Esophagus squamous epithelium (tissue), 4 donors: Measurements from ENCODE around the gene C1QTNF9.

ENCODE experiments used
- POLR2A ChIP-seq, 4 donors: fragments of 450-650 bp; IDR thresholded peaks; one replicate each; pipeline ENCODE4 v1.6.1; 2017; ENCODE audit warnings: antibody characterized with exemption in 4 of 4, mild to moderate bottlenecking in 4 of 4, moderate library complexity in 3 of 4
- TF ChIP-seq, protein P1 (sequence below), 6 experiments: fragments of 450-650 bp in 4 of 6; fragments of 200-600 bp in 2 of 6; sonication (generic) in 2 of 6; IDR thresholded peaks; one replicate each; pipeline ENCODE4 v1.5.1; 2016 to 2019; ENCODE audit warnings: antibody characterized with exemption in 6 of 6, mild to moderate bottlenecking in 4 of 6, moderate library complexity in 4 of 6

DNA sequence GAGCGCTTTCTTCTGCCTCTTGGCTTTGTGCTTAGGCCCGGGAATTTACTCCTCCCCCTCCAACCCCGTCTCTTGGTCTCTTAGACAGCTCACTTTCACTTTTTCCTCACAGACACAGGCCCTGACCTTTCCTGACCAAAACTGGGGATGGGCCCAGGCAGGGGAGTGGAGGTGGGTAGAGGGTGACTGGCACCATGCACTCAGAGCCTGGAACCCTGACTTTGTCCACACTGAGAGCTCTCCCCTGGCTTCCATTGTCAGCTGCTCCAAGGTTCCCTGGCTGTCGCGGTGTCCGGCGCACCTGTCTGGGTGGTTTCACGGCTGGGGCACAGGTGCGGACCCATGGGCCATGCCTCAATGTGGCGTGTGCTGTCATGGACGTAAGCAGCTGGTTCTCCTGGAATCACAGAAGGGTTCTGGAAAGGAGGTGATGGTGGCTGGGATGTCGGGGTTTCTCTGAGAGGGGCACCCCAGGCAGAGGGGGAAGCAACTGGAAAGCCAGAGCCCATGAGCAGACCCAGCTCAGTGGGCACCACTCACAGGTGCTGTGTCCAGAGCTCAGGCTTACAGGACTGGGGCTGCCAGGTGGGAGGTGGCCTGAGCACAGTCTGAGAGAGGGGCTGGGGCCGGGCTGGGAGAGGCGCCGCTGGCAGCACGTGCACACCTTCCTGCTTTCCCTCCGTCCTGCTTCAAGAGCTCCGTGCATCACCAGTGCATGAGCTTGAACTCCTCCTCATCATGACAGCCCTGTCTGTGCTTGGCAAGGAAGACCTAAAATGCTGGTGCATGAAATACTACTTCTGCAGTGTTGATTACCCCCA, 28.0 kb upstream of the C1QTNF9 start:
- TF ChIP-seq, protein P1, sequence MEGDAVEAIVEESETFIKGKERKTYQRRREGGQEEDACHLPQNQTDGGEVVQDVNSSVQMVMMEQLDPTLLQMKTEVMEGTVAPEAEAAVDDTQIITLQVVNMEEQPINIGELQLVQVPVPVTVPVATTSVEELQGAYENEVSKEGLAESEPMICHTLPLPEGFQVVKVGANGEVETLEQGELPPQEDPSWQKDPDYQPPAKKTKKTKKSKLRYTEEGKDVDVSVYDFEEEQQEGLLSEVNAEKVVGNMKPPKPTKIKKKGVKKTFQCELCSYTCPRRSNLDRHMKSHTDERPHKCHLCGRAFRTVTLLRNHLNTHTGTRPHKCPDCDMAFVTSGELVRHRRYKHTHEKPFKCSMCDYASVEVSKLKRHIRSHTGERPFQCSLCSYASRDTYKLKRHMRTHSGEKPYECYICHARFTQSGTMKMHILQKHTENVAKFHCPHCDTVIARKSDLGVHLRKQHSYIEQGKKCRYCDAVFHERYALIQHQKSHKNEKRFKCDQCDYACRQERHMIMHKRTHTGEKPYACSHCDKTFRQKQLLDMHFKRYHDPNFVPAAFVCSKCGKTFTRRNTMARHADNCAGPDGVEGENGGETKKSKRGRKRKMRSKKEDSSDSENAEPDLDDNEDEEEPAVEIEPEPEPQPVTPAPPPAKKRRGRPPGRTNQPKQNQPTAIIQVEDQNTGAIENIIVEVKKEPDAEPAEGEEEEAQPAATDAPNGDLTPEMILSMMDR (IDR thresholded peaks at IDR 0.05) = no peak
- no peak for TF ChIP-seq POLR2A (IDR thresholded peaks at IDR 0.05)
